ENCODE measurements around the gene CDH15.

The CDH15 gene

DNA sequence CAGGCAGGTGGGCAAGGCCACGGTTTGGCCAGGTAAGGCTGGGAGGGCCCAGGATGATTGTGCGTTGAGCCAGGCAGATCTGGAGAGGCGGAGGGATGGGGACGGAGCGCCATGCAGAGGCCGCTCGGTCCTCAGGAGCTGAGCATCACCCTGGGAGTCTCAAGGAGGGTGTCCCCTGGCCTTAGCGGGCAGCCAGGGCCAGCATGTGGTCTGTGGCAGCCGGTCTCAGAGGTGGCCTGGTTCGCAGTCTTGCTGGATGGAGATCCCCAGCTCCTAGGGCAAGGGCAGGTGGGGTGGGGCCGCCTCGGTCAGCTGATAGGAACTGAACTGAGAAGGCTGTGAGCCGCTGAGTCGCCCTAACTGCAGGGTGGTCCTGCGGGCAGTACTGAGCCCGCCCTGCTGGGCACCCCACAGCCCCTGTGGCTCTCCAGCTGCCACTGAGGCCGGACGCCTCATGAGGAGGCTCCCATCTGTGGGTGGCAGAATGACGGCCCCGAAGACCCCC, 11.6 kb upstream of the CDH15 start:
- TF ChIP-seq, protein P1, sequence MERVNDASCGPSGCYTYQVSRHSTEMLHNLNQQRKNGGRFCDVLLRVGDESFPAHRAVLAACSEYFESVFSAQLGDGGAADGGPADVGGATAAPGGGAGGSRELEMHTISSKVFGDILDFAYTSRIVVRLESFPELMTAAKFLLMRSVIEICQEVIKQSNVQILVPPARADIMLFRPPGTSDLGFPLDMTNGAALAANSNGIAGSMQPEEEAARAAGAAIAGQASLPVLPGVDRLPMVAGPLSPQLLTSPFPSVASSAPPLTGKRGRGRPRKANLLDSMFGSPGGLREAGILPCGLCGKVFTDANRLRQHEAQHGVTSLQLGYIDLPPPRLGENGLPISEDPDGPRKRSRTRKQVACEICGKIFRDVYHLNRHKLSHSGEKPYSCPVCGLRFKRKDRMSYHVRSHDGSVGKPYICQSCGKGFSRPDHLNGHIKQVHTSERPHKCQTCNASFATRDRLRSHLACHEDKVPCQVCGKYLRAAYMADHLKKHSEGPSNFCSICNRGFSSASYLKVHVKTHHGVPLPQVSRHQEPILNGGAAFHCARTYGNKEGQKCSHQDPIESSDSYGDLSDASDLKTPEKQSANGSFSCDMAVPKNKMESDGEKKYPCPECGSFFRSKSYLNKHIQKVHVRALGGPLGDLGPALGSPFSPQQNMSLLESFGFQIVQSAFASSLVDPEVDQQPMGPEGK (CRISPR knock-in tag; IDR thresholded peaks at IDR 0.05; ENCODE audit: borderline replicate concordance), result no peak
- no peak for TF ChIP-seq ZC3H10 (CRISPR knock-in tag; IDR thresholded peaks at IDR 0.05)
- TF ChIP-seq, protein P2, sequence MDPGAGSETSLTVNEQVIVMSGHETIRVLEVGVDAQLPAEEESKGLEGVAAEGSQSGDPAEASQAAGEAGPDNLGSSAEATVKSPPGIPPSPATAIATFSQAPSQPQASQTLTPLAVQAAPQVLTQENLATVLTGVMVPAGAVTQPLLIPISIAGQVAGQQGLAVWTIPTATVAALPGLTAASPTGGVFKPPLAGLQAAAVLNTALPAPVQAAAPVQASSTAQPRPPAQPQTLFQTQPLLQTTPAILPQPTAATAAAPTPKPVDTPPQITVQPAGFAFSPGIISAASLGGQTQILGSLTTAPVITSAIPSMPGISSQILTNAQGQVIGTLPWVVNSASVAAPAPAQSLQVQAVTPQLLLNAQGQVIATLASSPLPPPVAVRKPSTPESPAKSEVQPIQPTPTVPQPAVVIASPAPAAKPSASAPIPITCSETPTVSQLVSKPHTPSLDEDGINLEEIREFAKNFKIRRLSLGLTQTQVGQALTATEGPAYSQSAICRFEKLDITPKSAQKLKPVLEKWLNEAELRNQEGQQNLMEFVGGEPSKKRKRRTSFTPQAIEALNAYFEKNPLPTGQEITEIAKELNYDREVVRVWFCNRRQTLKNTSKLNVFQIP (CRISPR knock-in tag; IDR thresholded peaks at IDR 0.05; ENCODE audit: borderline replicate concordance, low read depth), result no peak
- no peak for TF ChIP-seq GLIS3 (CRISPR knock-in tag; IDR thresholded peaks at IDR 0.05)
- TF ChIP-seq CSDC2 (CRISPR knock-in tag; IDR thresholded peaks at IDR 0.05), result no peak
- TF ChIP-seq ZNF565 (CRISPR knock-in tag; conservative IDR thresholded peaks at IDR 0.05; ENCODE audit: low read depth), result no peak
- no peak for TF ChIP-seq ESRRG (CRISPR knock-in tag; IDR thresholded peaks at IDR 0.05)
- no peak for TF ChIP-seq ZFP3 (CRISPR knock-in tag; IDR thresholded peaks at IDR 0.05)
- TF ChIP-seq SNAI2 (CRISPR knock-in tag; IDR thresholded peaks at IDR 0.05), result no peak
- TF ChIP-seq OSR1 (CRISPR knock-in tag; IDR thresholded peaks at IDR 0.05), result no peak
- TF ChIP-seq TOX (CRISPR knock-in tag; IDR thresholded peaks at IDR 0.05; ENCODE audit: borderline replicate concordance), result no peak
- TF ChIP-seq, protein P3, sequence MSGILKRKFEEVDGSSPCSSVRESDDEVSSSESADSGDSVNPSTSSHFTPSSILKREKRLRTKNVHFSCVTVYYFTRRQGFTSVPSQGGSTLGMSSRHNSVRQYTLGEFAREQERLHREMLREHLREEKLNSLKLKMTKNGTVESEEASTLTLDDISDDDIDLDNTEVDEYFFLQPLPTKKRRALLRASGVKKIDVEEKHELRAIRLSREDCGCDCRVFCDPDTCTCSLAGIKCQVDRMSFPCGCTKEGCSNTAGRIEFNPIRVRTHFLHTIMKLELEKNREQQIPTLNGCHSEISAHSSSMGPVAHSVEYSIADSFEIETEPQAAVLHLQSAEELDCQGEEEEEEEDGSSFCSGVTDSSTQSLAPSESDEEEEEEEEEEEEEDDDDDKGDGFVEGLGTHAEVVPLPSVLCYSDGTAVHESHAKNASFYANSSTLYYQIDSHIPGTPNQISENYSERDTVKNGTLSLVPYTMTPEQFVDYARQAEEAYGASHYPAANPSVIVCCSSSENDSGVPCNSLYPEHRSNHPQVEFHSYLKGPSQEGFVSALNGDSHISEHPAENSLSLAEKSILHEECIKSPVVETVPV (CRISPR knock-in tag; IDR thresholded peaks at IDR 0.05), result no peak
- ATAC-seq, result no peak

DNA sequence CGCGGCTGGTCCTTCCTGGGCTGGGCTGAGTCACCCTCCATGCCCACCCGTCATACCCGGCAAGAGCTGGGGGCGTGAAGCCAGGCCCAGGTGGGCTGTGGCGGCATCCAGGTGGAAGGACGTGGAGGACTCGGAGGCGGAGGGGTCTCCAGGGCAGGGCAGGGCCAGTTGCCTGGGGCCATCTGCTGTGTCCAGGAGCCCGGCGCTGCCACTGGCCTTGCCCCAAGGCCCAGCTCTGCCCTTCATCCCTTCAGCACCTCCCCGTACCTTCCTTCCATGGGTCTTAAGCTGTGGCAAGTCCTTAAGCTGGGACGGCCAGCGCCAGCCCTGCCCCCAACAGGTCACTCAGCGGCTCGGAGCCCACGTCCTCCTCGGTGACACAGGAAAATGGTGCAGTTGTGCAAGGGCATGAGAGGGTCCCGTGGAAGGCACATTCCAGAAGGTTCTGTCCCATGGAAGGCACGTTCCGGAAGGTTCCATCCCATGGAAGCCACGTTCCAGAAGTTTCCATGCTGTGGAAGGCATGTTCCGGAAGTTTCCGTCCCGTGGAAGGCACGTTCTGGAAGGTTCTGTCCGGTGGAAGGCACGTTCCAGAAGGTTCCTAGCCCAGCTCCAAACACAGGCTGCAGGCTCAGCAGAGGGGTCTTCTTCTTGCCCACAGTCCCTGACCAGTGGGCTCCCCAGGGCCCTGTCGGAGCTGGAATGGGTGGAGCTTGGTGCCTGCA, 10.4 kb upstream of the CDH15 start:
- ATAC-seq, result no peak
- TF ChIP-seq OSR1 (CRISPR knock-in tag; IDR thresholded peaks at IDR 0.05), result no peak
- TF ChIP-seq, protein P4, sequence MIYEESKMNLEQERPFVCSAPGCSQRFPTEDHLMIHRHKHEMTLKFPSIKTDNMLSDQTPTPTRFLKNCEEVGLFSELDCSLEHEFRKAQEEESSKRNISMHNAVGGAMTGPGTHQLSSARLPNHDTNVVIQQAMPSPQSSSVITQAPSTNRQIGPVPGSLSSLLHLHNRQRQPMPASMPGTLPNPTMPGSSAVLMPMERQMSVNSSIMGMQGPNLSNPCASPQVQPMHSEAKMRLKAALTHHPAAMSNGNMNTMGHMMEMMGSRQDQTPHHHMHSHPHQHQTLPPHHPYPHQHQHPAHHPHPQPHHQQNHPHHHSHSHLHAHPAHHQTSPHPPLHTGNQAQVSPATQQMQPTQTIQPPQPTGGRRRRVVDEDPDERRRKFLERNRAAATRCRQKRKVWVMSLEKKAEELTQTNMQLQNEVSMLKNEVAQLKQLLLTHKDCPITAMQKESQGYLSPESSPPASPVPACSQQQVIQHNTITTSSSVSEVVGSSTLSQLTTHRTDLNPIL (CRISPR knock-in tag; IDR thresholded peaks at IDR 0.05; ENCODE audit: low read depth), result no peak

DNA sequence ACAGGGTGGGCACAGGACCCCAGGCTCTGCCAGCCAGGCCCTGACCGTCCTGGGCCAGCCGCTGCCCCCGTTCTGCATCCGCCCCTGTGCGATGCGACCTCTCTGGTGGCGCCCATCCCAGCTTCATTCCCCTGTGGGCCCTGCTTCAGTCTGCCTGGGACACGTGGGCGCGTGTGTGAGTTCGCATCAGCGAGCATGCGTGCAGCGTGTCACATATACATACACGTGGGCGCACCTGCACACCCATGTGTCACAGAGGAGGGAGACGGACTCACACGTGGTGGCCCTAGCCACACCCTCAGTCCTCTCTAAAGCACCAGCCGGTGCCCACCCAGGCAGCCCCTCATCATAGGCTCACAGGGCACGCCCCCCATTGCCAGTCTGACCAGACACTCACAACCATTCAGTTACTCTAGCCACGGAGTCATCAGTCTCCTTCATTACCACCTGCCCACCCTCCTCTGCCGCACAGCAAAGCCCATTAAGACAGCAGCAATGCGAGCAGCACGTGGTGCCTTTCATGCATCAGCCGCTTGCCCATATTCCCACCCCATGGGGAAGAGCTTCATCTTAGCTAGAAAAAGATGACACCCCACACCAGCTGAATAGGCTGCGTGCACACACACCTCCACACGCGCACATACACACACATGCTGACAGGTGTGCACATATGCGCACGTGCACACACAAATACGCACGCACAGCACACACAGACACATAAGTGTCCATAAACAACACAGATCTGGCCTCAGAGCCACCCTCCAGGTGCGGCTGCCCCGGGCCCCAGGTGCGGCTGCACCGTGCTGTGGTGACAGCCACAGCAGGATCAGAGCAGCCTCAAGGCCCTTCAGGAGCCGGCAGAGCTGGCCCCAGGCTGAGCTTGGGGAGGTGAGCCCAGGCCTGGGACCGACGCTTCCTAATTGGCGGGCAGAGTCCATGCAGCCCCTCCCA, 9.5 kb upstream of the CDH15 start:
- ATAC-seq, result no peak
- no peak for TF ChIP-seq ISL1 (CRISPR knock-in tag; IDR thresholded peaks at IDR 0.05)
- no peak for TF ChIP-seq PPARA (CRISPR knock-in tag; IDR thresholded peaks at IDR 0.05; ENCODE audit: borderline replicate concordance)
- TF ChIP-seq, protein P1 (CRISPR knock-in tag; IDR thresholded peaks at IDR 0.05; ENCODE audit: borderline replicate concordance), result no peak
- TF ChIP-seq, protein P5, sequence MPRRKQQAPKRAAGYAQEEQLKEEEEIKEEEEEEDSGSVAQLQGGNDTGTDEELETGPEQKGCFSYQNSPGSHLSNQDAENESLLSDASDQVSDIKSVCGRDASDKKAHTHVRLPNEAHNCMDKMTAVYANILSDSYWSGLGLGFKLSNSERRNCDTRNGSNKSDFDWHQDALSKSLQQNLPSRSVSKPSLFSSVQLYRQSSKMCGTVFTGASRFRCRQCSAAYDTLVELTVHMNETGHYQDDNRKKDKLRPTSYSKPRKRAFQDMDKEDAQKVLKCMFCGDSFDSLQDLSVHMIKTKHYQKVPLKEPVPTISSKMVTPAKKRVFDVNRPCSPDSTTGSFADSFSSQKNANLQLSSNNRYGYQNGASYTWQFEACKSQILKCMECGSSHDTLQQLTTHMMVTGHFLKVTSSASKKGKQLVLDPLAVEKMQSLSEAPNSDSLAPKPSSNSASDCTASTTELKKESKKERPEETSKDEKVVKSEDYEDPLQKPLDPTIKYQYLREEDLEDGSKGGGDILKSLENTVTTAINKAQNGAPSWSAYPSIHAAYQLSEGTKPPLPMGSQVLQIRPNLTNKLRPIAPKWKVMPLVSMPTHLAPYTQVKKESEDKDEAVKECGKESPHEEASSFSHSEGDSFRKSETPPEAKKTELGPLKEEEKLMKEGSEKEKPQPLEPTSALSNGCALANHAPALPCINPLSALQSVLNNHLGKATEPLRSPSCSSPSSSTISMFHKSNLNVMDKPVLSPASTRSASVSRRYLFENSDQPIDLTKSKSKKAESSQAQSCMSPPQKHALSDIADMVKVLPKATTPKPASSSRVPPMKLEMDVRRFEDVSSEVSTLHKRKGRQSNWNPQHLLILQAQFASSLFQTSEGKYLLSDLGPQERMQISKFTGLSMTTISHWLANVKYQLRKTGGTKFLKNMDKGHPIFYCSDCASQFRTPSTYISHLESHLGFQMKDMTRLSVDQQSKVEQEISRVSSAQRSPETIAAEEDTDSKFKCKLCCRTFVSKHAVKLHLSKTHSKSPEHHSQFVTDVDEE (CRISPR knock-in tag; IDR thresholded peaks at IDR 0.05), result no peak
- no peak for TF ChIP-seq ZNF70 (CRISPR knock-in tag; IDR thresholded peaks at IDR 0.05)
- TF ChIP-seq CSDC2 (CRISPR knock-in tag; IDR thresholded peaks at IDR 0.05), result no peak
- no peak for TF ChIP-seq ARNTL (CRISPR knock-in tag; IDR thresholded peaks at IDR 0.05; ENCODE audit: borderline replicate concordance, low read depth)
- no peak for TF ChIP-seq OSR1 (CRISPR knock-in tag; IDR thresholded peaks at IDR 0.05)
- no peak for TF ChIP-seq TCF4 (CRISPR knock-in tag; IDR thresholded peaks at IDR 0.05; ENCODE audit: borderline replicate concordance)
- no peak for TF ChIP-seq ZNF8 (CRISPR knock-in tag; IDR thresholded peaks at IDR 0.05)
- no peak for TF ChIP-seq GLIS3 (CRISPR knock-in tag; IDR thresholded peaks at IDR 0.05)
- TF ChIP-seq BACH2 (CRISPR knock-in tag; IDR thresholded peaks at IDR 0.05; ENCODE audit: borderline replicate concordance), result no peak
- no peak for TF ChIP-seq RARB (CRISPR knock-in tag; IDR thresholded peaks at IDR 0.05)
- TF ChIP-seq ESRRG (CRISPR knock-in tag; IDR thresholded peaks at IDR 0.05), result no peak
- TF ChIP-seq, protein P2 (CRISPR knock-in tag; IDR thresholded peaks at IDR 0.05; ENCODE audit: borderline replicate concordance, low read depth), result no peak
- TF ChIP-seq ZC3H10 (CRISPR knock-in tag; IDR thresholded peaks at IDR 0.05), result no peak
- TF ChIP-seq ZNF565 (CRISPR knock-in tag; conservative IDR thresholded peaks at IDR 0.05; ENCODE audit: low read depth), result no peak

All from SK-N-SH treated with all-trans-retinoic acid at 6 μM for 48 hours (cell line).